Stimulated activated CD8-positive, alpha-beta memory T cell treated with anti-CD3 and anti-CD28 coated beads, Interleukin-15, amount 100 ng/mL, for 48 hours (primary cell): ENCODE results near the gene SLC9A6.
"Not testable (repeated sequence)": the region's sequence is repeated elsewhere in the genome, so short reads cannot be mapped to it uniquely, and the experiment has no call there.

Experiments used
- DNase-seq, 2 donors: peaks; one replicate each; pipeline ENCODE4 v3.0.0-alpha.2; 2020; ENCODE audit warnings: low read depth in 2 of 2

SLC9A6 gene

DNA sequence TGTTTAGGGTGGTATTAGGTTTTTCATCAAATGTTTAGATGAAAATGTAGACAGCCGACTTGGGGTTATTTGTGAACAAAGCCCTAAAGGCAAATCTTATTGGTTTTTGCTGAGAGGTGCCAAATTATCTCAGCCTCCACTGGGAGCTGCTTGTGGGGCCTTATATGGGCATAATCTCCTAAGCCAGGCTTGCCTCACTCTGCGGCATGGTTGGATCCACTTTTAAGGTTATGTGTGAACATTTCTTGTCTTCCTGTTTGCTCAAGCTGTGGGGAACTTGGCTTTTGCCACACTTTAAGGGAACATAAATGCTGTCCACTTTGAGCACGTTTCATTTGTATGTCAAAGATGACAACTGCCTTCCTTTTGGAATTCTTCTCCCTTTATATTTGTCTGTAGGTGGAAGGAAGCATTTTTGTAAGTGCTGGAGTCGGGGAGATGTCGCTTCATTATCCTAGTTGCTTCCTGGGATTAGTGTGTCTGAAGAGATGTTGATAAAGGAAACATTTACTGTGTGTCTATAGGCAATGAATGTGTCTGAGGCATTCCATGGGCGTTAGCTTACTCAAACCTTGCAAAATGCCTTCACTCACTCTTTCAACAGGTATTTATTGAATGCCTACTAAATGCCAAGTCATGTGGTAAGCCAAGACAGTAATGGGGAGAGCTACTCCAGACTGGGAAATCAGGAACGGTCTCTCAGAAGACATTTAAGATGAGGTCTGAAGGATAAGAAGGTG, 78.3 kb downstream of the SLC9A6 start:
- DNase-seq, result no peak

DNA sequence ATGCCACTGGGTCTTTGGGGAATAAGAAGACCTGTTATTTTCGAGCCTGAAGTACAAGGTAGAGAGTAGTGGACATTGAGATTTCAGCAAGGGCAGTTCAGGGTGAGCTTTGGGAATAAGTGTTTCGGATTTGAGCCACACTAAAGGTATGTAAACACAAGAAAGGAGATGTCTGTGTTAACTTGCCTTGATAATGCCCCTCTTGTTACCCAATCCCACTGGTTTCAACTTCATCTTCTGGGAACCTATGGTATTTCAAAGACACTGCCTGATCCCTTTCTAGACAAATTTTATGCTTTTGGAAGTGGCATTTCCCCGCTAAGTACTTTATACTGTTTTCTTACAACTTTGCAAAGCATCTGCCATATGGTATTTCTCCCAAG, 79.4 kb downstream of the SLC9A6 start:
- DNase-seq, result no peak

DNA sequence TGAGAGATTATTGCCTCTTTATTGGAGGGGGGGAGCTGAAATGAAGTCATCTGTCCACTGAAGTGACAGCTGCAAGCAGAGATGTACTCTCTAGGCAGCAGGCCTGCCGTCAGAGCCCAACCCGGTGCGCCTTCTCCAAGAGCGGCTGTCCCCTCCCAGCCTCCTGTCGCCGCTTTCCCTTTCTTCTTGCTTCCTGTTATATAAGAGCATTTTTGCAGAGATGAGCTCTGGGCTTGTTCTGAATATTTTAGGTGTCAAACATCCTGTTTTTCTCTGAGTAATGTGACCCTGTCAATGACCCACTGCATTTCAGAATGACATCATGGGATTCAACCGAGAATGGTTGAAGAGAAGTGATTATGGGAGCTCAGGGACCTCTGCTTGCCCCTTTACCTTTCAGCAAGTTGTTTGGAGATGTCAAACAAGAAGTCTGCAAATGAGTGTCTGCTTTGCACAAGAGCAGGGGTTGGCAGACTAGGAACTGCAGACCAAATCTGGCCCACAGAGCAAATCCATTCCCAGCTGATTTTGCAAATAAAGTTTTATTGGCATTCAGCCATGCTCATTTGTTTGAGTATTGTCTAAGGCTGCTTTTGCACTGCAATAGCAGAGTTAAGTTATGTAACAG, 79.9 kb downstream of the SLC9A6 start:
- no peak for DNase-seq

DNA sequence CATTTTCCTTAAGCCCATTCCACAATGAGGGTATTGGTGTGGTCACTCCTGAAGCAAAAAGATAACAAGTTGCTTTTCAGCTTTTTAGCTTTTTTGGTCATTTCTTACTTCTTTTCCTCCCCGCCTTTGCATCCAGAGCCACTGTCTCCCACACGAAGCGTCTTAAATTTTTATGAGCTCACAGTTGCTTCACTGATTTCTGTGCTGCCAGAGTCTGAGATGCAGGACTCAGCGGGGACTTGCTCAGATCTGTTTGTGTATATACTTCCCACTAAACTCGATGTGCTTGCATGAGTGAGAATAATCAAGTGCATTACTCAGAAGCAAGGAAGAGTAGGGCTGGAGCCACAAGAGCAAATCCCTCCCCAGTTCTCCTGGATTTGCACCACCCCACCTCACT, 81.9 kb downstream of the SLC9A6 start:
- no peak for DNase-seq

DNA sequence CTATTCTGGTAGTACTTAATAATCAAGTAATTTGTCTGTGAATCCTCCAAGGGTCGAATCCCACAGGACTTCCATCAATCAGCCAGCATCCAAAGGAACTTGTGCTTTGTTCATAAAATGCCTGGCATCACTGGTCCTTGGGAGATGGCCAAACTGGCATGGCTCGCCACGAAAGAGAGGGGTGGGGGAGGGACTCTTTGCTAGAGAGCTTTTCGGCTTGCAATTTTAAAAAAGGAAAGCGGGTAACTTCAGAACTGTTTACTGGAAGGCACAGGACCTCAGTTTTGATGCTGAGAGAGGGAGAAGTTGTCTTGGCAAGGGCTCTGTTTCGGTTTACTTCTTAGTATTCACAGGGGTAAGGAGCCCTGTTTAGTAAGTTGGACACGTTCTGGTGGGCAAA, 82.7 kb downstream of the SLC9A6 start:
- no peak for DNase-seq

DNA sequence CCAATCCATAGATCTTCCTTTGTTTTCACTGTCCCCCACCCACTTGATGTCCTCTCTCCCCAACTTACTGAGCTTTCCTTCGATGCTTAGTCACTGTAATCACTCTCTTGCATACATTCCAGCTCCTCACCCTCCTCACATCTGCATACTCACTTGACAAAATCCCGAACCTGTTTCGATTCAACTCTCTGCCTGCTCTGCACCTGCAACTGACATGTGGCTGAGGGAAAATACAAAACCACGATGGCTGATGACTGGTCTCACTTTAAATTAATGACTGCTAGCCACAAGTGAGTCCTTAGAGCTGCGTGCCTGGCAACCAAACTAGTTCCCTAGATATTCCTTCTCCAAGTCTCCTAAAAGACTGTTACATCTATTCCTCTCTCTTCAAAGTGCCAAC, 91.7 kb downstream of the SLC9A6 start:
- DNase-seq, result no peak

DNA sequence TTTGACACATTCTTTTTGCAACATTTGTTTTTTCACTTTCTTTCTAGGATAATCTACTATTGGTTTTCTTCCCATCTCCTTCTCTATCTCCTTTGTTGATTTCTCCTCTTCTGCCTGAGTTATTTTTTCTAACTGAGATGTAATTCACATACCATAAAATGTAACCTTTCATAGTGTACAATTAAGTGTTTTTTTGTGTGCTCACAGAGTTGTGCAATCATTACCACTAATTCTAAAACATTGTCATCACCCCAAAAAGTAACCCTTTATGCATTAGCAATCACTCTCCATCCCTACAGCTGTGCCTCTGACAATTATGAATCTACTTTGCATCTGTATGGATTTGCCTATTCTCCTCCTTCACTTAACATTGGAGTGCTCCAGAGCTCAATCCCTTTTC, 95.5 kb downstream of the SLC9A6 start:
- DNase-seq, result no peak

DNA sequence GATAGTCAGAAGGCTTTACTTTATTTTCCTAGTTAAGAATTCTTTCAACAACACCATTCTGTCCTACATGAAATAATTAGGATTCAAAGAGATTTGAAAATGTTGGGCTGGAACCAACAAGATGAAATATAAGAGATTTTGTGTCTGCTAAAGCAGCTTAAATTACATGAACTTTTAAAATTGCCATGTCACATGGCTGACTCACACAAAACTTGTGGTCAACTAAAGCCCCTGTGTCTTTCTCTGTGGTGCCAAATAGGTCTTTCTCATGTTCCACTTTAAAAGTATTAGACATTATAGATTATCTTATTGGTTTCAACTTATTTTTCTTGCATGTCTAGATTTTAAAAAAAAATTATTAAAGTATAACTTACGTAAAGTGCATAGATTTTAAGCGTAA, 101.3 kb downstream of the SLC9A6 start:
- no peak for DNase-seq

DNA sequence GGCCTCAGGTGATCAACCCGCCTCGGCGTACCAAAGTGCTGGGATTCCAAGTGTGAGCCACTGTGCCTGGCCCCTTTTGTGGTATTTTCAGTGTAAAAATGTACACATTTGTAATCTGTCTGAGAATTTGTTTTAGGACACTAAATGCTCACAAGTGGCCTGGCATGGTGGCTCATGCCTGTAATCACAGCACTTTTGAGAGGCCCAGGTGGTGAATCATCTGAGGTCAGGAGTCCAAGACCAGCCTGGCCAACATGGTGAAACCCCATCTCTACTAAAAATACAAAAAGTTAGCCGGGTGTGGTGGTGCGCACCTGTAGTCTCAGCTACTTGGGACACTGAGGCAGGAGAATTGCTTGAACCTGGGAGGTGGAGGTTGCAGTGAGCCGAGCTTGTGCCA, 106.7 kb downstream of the SLC9A6 start:
- not testable (repeated sequence) for DNase-seq

DNA sequence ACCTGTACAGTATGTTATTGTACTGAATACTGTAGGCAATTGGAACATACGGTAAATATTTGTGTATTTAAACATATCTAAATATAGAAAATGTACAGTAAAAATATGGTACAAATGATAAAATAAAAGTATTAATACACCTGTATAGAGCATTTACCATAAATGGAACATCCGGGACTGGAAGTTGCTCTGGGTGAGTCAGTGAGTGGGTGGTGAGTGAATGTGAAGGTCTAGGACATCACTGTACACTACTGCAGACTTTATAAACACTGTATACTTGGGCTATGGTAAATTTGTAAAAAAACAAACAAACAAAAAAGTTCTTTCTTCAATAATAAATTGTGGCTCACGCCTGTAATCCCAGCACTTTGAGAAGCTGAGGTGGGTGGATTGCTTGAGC, 109.7 kb downstream of the SLC9A6 start:
- DNase-seq, result no peak
